ENCODE results near the gene ZBTB18. TPM values are rescaled to one million over a fixed set of nuclear protein-coding genes. Genes with fewer than 3 reads are reported as not detected.

Gene ZBTB18
- polyA plus RNA-seq, 2 of the 4 experiments (the other 2 are of a cell fraction) = 9.7 to 9.9 TPM

GRCh38 chr1:244060117-244060516 is 9.0 kb downstream of the ZBTB18 start (continued):
- no peak for TF ChIP-seq BCL3 (IDR thresholded peaks at IDR 0.05)

- FAIRE-seq = peak; percentile 51
- POLR2A ChIA-PET = interaction anchor here (1.0 kb wide), 1 partner anchor 12 kb away, joined by 5 read pairs; no protein-coding TSS in a partner anchor
- DNase-seq (ENCODE audit: low read depth in 1 of 2, low spot score in 1 of 2) = no peak
- WGBS (ENCODE audit: missing lambda C conversion rate) = 8% methylated on average over 2 of the region's 2 CpGs
- H3K4me3 ChIP-seq = no peak overlapping the region
- CTCF ChIA-PET = no interaction called here
- TF ChIP-seq HOXB13 (CRISPR knock-in tag; IDR thresholded peaks at IDR 0.05; ENCODE audit: low read depth) = no peak
- no peak for TF ChIP-seq BCL3 (IDR thresholded peaks at IDR 0.05)
- no peak for TF ChIP-seq CHD4 (IDR thresholded peaks at IDR 0.05; ENCODE audit: borderline replicate concordance)
- TF ChIP-seq PHF8 (IDR thresholded peaks at IDR 0.05; ENCODE audit: borderline replicate concordance, low read depth) = no peak
- no peak for TF ChIP-seq GATA3 (IDR thresholded peaks at IDR 0.05; ENCODE audit: borderline replicate concordance)
- TF ChIP-seq ESRRA (IDR thresholded peaks at IDR 0.05; ENCODE audit: borderline replicate concordance, low read length) = no peak
- TF ChIP-seq FOXS1 (CRISPR knock-in tag; IDR thresholded peaks at IDR 0.05) = no peak
- no peak for TF ChIP-seq CTCF (IDR thresholded peaks at IDR 0.05)
- TF ChIP-seq POLR2AphosphoS2 (conservative IDR thresholded peaks at IDR 0.05; ENCODE audit: low read length) = no peak
- no peak for TF ChIP-seq CBX2 (IDR thresholded peaks at IDR 0.05; ENCODE audit: borderline replicate concordance, low read depth)
- TF ChIP-seq EHF (CRISPR knock-in tag; IDR thresholded peaks at IDR 0.05) = no peak
- no peak for TF ChIP-seq RAD21 (conservative IDR thresholded peaks at IDR 0.05 in 1 of 2, IDR thresholded peaks at IDR 0.05 in 1 of 2)
- no peak for TF ChIP-seq ZFP36 (IDR thresholded peaks at IDR 0.05; ENCODE audit: borderline replicate concordance, partially characterized antibody)
- no peak for TF ChIP-seq KDM5A (IDR thresholded peaks at IDR 0.05)
- no peak for TF ChIP-seq TP53 (CRISPR knock-in tag; IDR thresholded peaks at IDR 0.05)
- no peak for TF ChIP-seq JUN (IDR thresholded peaks at IDR 0.05)
- no peak for TF ChIP-seq TFCP2L1 (CRISPR knock-in tag; IDR thresholded peaks at IDR 0.05)
- TF ChIP-seq NPAS2 (CRISPR knock-in tag; IDR thresholded peaks at IDR 0.05; ENCODE audit: borderline replicate concordance) = no peak
- no peak for TF ChIP-seq ELK1 (IDR thresholded peaks at IDR 0.05; ENCODE audit: low read depth, low read length)
- peak overlapping the region; percentile 54 for H3K4me2 ChIP-seq
- no peak for ATAC-seq
- peaks cover 39% of the 10 kb centered on the region for H3K4me1 ChIP-seq
- no peaks in the 10 kb centered on the region for H3K9me3 ChIP-seq
- no peak overlapping the region for H3K27ac ChIP-seq
Observed at GRCh38 chr1:244060686-244061085, 9.6 kb downstream of the ZBTB18 start.

GRCh38 chr1:244062156-244062725 is 11.2 kb downstream of the ZBTB18 start:
- no peak for TF ChIP-seq MAX (IDR thresholded peaks at IDR 0.05)
- TF ChIP-seq BCL3 (IDR thresholded peaks at IDR 0.05) = no peak
- no peak for TF ChIP-seq NFE2L2 (conservative IDR thresholded peaks at IDR 0.05; ENCODE audit: low read length)
- TF ChIP-seq HDAC2 (IDR thresholded peaks at IDR 0.05) = no peak
- WGBS (ENCODE audit: missing lambda C conversion rate) = 90% methylated on average over 4 of the region's 4 CpGs
- Histone ChIP-seq H3K27ac (no peak overlapping the region), H3K4me3 (no peak overlapping the region), H3K4me1 (peaks cover 53% of the 10 kb centered on the region), H3K9me3 (no peaks in the 10 kb centered on the region), H3K4me2 (no peak overlapping the region)
- DNase-seq (ENCODE audit: low read depth in 1 of 2, low spot score in 1 of 2) = no peak
- no peak for ATAC-seq
- FAIRE-seq = no peak
- ChIA-PET POLR2A (no interaction called here), CTCF (interaction anchor here (1.3 kb wide), 1 partner anchor 8 kb away, joined by 4 read pairs; no protein-coding TSS in a partner anchor)
